ENCODE data around the gene ZNRF3.
"Not testable (repeated sequence)": the region's sequence is repeated elsewhere in the genome, so short reads cannot be mapped to it uniquely, and the experiment has no call there.

DNA sequence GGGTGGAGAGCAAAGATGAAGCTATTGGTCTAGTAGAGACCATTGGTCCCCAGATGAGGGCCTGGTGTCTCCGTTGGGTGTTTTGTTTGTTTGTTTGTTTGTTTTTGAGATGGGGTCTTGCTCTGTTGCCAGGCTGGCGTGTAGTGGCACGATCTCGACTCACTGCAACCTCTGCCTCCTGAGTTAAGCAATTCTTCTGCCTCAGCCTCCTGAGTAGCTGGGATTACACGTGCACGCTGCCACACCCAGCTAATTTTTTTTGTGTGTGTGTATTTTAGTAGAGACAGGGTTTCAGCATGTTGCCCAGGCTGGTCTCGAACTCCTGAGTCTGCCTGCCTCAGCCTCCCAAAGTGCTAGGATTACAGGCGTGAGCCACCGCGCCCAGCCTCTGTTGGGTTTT is 25.4 kb downstream of the ZNRF3 start:
- TF ChIP-seq POLR2AphosphoS5, POLR2A (IDR thresholded peaks at IDR 0.05; ENCODE audit: low read depth, low read length): not testable (repeated sequence)
